Fibroblast of the aortic adventitia (primary cell): ENCODE results near the gene ZKSCAN1. TPM values are rescaled to one million over a fixed set of nuclear protein-coding genes. Genes with fewer than 3 reads are reported as not detected.

ENCODE experiments used
- DNase-seq: peaks from one replicate; pipeline ENCODE4 v3.0.0-alpha.2; 2010; ENCODE audit warnings: low read depth
- H3K4me3 ChIP-seq: 2 replicates; pipeline ENCODE4 v1.5.1; 2011; ENCODE audit warnings: low read depth, mild to moderate bottlenecking, control low read depth, low read length, moderate library complexity
- CTCF ChIP-seq: IDR thresholded peaks from 2 replicates; pipeline ENCODE4 v1.5.1; 2011; ENCODE audit warnings: mild to moderate bottlenecking, low read length, control low read depth, inconsistent platforms; ENCODE audit not compliant: insufficient read depth
- total RNA-seq: library from RNA; depleted of rRNA; stranded (reverse); fragments of >200 nt; gene quantifications from 2 replicates; pipeline ENCODE4 v1.2.3, GENCODE V29; 2012; ENCODE audit warnings: low replicate concordance

Gene ZKSCAN1
- total RNA-seq, 1 donor = 41.9 TPM

- TF ChIP-seq CTCF = no peak
- DNase-seq = no peak
- no peak overlapping the region for H3K4me3 ChIP-seq
Observed at GRCh38 chr7:100038326-100038725, 22.9 kb downstream of the ZKSCAN1 start.

GRCh38 chr7:100040575-100040974 lies 25.2 kb downstream of the ZKSCAN1 start:
- no peak overlapping the region for H3K4me3 ChIP-seq
- no peak for TF ChIP-seq CTCF
- DNase-seq = no peak

GRCh38 chr7:100044718-100045117 lies 29.3 kb downstream of the ZKSCAN1 start:
- no peak for DNase-seq
- no peak overlapping the region for H3K4me3 ChIP-seq
- TF ChIP-seq CTCF = no peak

- TF ChIP-seq CTCF = no peak
- no peak for DNase-seq
- no peak overlapping the region for H3K4me3 ChIP-seq
Observed at GRCh38 chr7:100048680-100049079, 33.3 kb downstream of the ZKSCAN1 start.

- peak within 1 kb of the TSS; percentile 89 for H3K4me3 ChIP-seq
- TF ChIP-seq CTCF = no peak
- peak; percentile 83 for DNase-seq
Observed at GRCh38 chr7:100049441-100050291, 34.3 kb downstream of the ZKSCAN1 start, which contains the start of gene ZSCAN21. ZSCAN21 (plus strand) TSS chr7:100049774; CDS start chr7:100057007, 7,233 bp downstream.

- DNase-seq = no peak
- H3K4me3 ChIP-seq = no peak overlapping the region
- TF ChIP-seq CTCF = no peak
Observed at GRCh38 chr7:100051611-100052010, 36.2 kb downstream of the ZKSCAN1 start.
